Suprapubic skin (tissue), 4 donors: Measurements from ENCODE around the gene RNF145. TPM values are rescaled to one million over a fixed set of nuclear protein-coding genes. Genes with fewer than 3 reads are reported as not detected.
"Not testable (repeated sequence)": the region's sequence is repeated elsewhere in the genome, so short reads cannot be mapped to it uniquely, and the experiment has no call there.

Experiments
- DNase-seq, 2 donors: peaks; one replicate each; pipeline ENCODE4 v3.0.0-alpha.2; 2019; ENCODE audit warnings: low spot score in 2 of 2
- H3K27ac ChIP-seq: fragments of 200-600 bp; sonication (generic); one replicate; pipeline ENCODE4 v1.5.1; 2019
- H3K27me3 ChIP-seq: fragments of 200-600 bp; sonication (generic); one replicate; pipeline ENCODE4 v1.5.1; 2019
- H3K36me3 ChIP-seq: fragments of 200-600 bp; sonication (generic); one replicate; pipeline ENCODE4 v1.5.1; 2019
- H3K4me1 ChIP-seq: fragments of 200-600 bp; sonication (generic); one replicate; pipeline ENCODE4 v1.5.1; 2019
- H3K4me3 ChIP-seq: fragments of 200-600 bp; sonication (generic); one replicate; pipeline ENCODE4 v1.5.1; 2019; ENCODE audit warnings: mild to moderate bottlenecking
- H3K9me3 ChIP-seq: fragments of 200-600 bp; sonication (generic); one replicate; pipeline ENCODE4 v1.5.1; 2019
- EP300 ChIP-seq: sonication (generic); formaldehyde crosslinking; IDR thresholded peaks from one replicate; pipeline ENCODE4 v1.6.1; 2017; ENCODE audit warnings: antibody characterized with exemption
- POLR2A ChIP-seq, 2 donors: fragments of 450-650 bp; IDR thresholded peaks; one replicate each; pipeline ENCODE4 v1.6.1; 2017; ENCODE audit warnings: antibody characterized with exemption in 2 of 2, mild to moderate bottlenecking in 2 of 2, moderate library complexity in 2 of 2
- POLR2AphosphoS5 ChIP-seq, 3 donors: sonication (generic); formaldehyde crosslinking; IDR thresholded peaks; one replicate each; pipeline ENCODE4 v1.6.1; 2017; ENCODE audit warnings: antibody characterized with exemption in 3 of 3
- WGBS: methylation state at CpG from one replicate; pipeline ENCODE4 v1.1.5; 2018; 5-methylcytosine and 5-hydroxymethylcytosine counted together
- total RNA-seq, 4 donors: library from RNA; depleted of rRNA; stranded (reverse); fragments of >200 nt; gene quantifications; one replicate each; pipeline ENCODE4 v1.1.0, GENCODE V29; 2016
- TF ChIP-seq, protein P1 (sequence below), 2 donors: fragments of 200-600 bp in 1 of 2; fragments of 450-650 bp in 1 of 2; sonication (generic) in 1 of 2; IDR thresholded peaks; one replicate each; pipeline ENCODE4 v1.5.1; 2016 to 2019; ENCODE audit warnings: antibody characterized with exemption in 2 of 2, mild to moderate bottlenecking in 1 of 2, moderate library complexity in 1 of 2

RNF145 gene
- total RNA-seq, 4 donors from 2014 or later = 37.4 to 57.0 (median 48.2) TPM

DNA sequence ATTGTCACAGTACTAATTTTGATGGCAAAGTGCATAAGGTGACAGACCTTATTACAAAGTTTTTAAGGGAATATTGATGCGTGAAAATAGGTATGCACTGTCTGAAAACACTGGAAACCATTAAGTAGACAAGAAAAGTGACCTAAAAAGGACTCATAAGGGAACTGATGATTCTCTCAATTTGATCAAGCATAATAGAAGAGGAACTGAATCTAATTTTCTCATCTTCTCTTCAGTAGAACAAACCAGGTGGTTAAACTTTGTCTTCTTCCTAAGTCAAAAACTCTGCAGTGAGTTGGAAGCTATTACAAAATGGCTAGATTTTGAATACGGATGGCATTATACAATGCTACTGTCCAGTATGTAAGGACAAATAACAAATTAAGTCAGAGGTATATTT, 53.4 kb downstream of the RNF145 start:
- Histone ChIP-seq H3K27me3 (no peaks in the 10 kb centered on the region), H3K27ac (no peak overlapping the region), H3K36me3 (peaks cover 32% of the 10 kb centered on the region), H3K4me3 (no peak overlapping the region), H3K4me1 (peaks cover 4% of the 10 kb centered on the region), H3K9me3 (no peaks in the 10 kb centered on the region)
- no peak for DNase-seq
- TF ChIP-seq POLR2AphosphoS5 (IDR thresholded peaks at IDR 0.05) (no peak), EP300 (no peak), POLR2A (IDR thresholded peaks at IDR 0.05) (no peak)
- TF ChIP-seq, protein P1, sequence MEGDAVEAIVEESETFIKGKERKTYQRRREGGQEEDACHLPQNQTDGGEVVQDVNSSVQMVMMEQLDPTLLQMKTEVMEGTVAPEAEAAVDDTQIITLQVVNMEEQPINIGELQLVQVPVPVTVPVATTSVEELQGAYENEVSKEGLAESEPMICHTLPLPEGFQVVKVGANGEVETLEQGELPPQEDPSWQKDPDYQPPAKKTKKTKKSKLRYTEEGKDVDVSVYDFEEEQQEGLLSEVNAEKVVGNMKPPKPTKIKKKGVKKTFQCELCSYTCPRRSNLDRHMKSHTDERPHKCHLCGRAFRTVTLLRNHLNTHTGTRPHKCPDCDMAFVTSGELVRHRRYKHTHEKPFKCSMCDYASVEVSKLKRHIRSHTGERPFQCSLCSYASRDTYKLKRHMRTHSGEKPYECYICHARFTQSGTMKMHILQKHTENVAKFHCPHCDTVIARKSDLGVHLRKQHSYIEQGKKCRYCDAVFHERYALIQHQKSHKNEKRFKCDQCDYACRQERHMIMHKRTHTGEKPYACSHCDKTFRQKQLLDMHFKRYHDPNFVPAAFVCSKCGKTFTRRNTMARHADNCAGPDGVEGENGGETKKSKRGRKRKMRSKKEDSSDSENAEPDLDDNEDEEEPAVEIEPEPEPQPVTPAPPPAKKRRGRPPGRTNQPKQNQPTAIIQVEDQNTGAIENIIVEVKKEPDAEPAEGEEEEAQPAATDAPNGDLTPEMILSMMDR (IDR thresholded peaks at IDR 0.05) = no peak
- WGBS = 86% methylated on average over 2 of the region's 2 CpGs

DNA sequence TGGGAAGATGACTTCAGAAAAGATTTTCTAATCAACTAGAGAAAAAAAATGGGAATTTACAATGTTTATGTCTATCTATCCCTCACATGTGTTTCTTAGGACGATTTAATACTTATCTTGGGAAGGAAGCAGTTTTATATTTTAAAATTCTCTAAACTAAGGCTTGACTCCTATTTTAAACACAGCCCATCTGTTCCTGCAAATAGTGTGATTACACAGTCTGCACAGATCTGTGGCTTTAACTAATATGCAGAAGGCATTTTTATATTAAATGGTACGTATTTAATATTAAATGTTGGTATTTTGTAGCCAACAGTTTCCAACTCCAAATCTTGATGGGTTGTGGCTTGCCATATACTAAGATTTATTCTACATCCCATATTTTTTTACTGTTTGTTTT, 56.5 kb downstream of the RNF145 start:
- no peaks in the 10 kb centered on the region for H3K9me3 ChIP-seq
- H3K36me3 ChIP-seq = peaks cover 1% of the 10 kb centered on the region
- no peak overlapping the region for H3K27ac ChIP-seq
- no peaks in the 10 kb centered on the region for H3K27me3 ChIP-seq
- 90% methylated on average over 2 of the region's 2 CpGs for WGBS
- DNase-seq = no peak
- H3K4me1 ChIP-seq = peaks cover 4% of the 10 kb centered on the region
- no peak overlapping the region for H3K4me3 ChIP-seq
- TF ChIP-seq POLR2A (IDR thresholded peaks at IDR 0.05) (no peak), EP300 (no peak), POLR2AphosphoS5 (IDR thresholded peaks at IDR 0.05) (no peak)
- TF ChIP-seq, protein P1 (IDR thresholded peaks at IDR 0.05) = no peak

DNA sequence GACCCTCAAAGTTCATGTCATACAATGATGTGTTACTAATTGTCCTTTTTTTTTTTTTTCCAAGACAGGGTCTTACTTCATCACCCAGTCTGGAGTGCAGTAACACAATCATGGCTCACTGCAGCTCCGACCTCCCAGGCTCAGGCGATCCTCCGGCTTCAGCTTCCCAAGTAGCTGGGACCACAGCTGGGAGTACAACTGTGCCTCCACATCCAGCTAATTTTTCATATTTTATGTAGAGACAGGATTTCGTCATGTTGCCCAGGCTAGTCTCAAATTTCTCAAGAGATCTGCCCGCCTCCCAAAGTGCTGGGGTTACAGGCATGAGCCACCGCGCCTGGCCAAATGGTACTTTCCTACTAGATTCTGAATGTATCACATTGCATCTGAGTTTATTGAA, 60.3 kb downstream of the RNF145 start:
- 90% methylated on average over 7 of the region's 7 CpGs for WGBS
- no peaks in the 10 kb centered on the region for H3K36me3 ChIP-seq
- TF ChIP-seq, protein P1 (IDR thresholded peaks at IDR 0.05) = no peak
- no peak for TF ChIP-seq POLR2AphosphoS5 (IDR thresholded peaks at IDR 0.05)
- no peak for TF ChIP-seq POLR2A (IDR thresholded peaks at IDR 0.05)
- no peak for TF ChIP-seq EP300
- no peak for DNase-seq
- H3K4me3 ChIP-seq = no peak overlapping the region
- no peak overlapping the region for H3K27ac ChIP-seq
- H3K27me3 ChIP-seq = no peaks in the 10 kb centered on the region
- H3K4me1 ChIP-seq = no peaks in the 10 kb centered on the region
- no peaks in the 10 kb centered on the region for H3K9me3 ChIP-seq

DNA sequence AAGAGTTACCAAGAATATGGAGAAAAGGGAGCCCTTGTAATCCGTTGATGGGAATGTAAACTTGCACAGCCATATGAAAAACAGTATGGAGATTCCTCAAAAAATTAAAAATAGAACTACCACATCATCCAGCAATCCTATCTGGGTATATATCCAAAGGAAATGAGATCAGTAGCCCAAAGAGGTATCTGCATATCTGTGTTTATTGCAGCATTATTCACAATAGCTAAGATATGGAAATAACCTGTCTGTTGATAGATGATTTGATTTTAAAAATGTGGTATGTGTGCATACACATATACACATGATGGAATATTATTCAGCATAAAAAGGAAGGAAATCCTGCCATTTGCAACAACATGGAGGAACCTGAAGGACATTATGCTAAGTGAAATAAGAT, 61.4 kb downstream of the RNF145 start:
- no peak for DNase-seq
- Histone ChIP-seq H3K4me1 (no peaks in the 10 kb centered on the region), H3K27ac (no peak overlapping the region), H3K9me3 (no peaks in the 10 kb centered on the region), H3K27me3 (no peaks in the 10 kb centered on the region), H3K36me3 (no peaks in the 10 kb centered on the region), H3K4me3 (no peak overlapping the region)
- TF ChIP-seq EP300 (no peak), POLR2A (IDR thresholded peaks at IDR 0.05) (no peak), POLR2AphosphoS5 (IDR thresholded peaks at IDR 0.05) (no peak)
- TF ChIP-seq, protein P1 (IDR thresholded peaks at IDR 0.05) = no peak
- WGBS = 88% methylated on average over 1 of the region's 1 CpG

DNA sequence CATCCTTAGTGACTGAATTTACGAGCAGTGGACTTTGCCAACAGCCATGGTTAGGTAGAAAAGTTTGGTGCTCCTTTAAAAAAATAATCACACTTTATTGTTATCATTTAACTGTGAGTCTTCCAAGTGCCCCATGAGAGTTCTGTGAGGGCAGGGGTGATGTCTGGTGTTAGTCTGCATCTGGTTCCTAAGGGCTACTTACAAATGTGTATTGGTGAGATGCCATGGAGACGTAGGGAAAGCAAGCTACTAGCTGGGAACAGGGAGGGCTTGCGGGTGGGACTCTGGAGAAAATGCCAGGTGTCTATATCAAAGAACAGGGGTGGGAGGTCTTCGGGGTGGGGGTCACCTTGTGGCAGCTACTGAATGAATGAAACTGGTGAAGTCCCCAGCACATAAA, 62.5 kb downstream of the RNF145 start:
- H3K4me3 ChIP-seq = no peak overlapping the region
- 62% methylated on average over 3 of the region's 4 CpGs for WGBS
- no peak for DNase-seq
- H3K27me3 ChIP-seq = no peaks in the 10 kb centered on the region
- no peaks in the 10 kb centered on the region for H3K36me3 ChIP-seq
- no peak for TF ChIP-seq POLR2AphosphoS5 (IDR thresholded peaks at IDR 0.05)
- no peak for TF ChIP-seq EP300
- no peak for TF ChIP-seq POLR2A (IDR thresholded peaks at IDR 0.05)
- TF ChIP-seq, protein P1 (IDR thresholded peaks at IDR 0.05) = no peak
- no peak overlapping the region for H3K27ac ChIP-seq
- no peaks in the 10 kb centered on the region for H3K4me1 ChIP-seq
- H3K9me3 ChIP-seq = no peaks in the 10 kb centered on the region

DNA sequence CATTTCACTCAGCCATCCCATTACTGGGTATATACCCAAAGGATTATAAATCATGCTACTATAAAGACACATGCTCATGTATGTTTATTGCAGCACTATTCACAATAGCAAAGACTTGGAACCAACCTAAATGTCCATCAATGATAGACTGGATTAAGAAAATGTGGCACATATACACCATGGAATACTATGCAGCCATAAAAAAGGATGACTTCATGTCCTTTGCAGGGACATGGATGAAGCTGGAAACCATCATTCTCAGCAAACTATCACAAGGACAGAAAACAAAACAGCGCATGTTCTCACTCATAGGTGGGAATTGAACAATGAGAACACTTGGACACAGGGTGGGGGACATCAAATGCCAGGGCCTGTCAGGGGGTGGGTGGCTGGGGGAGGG, 64.2 kb downstream of the RNF145 start:
- WGBS = 100% methylated on average over 1 of the region's 1 CpG
- not testable (repeated sequence) for DNase-seq, H3K9me3 ChIP-seq

More for the DNA sequence above, 64.2 kb downstream of the RNF145 start:
- not testable (repeated sequence) for H3K27me3 ChIP-seq, H3K27ac ChIP-seq, H3K4me3 ChIP-seq, H3K36me3 ChIP-seq, H3K4me1 ChIP-seq
